22Rv1 (cell line): ENCODE data around the gene C16orf78.

Experiments used
- H3K27ac ChIP-seq: fragments of 450-650 bp; 2 replicates; pipeline ENCODE4 v1.5.1; 2017
- ZFX ChIP-seq: fragments of 450-650 bp; IDR thresholded peaks from 2 replicates; pipeline ENCODE4 v1.6.1; 2017; ENCODE audit warnings: antibody characterized with exemption, borderline replicate concordance
- TF ChIP-seq, protein P1 (sequence below): fragments of 450-650 bp; IDR thresholded peaks from 2 replicates; pipeline ENCODE4 v1.5.1; 2017; ENCODE audit warnings: mild to moderate bottlenecking

Gene C16orf78

DNA sequence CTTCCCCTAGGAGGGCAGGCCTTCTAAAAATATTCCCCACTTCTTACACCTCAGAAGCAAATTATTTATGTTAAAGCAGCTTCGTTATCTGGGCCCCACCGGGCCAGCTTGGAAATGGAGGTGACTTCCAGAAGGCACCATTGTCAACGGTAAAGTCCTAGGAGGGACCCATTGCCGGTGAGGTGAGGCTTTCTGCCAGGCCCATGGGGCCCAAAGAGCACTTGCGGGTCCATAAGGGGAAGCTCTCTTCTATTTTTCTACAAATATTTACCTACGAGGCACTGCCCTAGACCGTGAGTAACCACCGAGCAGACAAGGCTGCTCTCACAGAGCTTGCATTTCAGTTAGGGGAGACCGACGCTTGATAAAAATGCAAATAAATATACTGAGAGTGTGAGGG is 41.5 kb downstream of the C16orf78 start:
- no peak overlapping the region for H3K27ac ChIP-seq
- no peak for TF ChIP-seq ZFX
- TF ChIP-seq, protein P1, sequence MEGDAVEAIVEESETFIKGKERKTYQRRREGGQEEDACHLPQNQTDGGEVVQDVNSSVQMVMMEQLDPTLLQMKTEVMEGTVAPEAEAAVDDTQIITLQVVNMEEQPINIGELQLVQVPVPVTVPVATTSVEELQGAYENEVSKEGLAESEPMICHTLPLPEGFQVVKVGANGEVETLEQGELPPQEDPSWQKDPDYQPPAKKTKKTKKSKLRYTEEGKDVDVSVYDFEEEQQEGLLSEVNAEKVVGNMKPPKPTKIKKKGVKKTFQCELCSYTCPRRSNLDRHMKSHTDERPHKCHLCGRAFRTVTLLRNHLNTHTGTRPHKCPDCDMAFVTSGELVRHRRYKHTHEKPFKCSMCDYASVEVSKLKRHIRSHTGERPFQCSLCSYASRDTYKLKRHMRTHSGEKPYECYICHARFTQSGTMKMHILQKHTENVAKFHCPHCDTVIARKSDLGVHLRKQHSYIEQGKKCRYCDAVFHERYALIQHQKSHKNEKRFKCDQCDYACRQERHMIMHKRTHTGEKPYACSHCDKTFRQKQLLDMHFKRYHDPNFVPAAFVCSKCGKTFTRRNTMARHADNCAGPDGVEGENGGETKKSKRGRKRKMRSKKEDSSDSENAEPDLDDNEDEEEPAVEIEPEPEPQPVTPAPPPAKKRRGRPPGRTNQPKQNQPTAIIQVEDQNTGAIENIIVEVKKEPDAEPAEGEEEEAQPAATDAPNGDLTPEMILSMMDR = no peak

DNA sequence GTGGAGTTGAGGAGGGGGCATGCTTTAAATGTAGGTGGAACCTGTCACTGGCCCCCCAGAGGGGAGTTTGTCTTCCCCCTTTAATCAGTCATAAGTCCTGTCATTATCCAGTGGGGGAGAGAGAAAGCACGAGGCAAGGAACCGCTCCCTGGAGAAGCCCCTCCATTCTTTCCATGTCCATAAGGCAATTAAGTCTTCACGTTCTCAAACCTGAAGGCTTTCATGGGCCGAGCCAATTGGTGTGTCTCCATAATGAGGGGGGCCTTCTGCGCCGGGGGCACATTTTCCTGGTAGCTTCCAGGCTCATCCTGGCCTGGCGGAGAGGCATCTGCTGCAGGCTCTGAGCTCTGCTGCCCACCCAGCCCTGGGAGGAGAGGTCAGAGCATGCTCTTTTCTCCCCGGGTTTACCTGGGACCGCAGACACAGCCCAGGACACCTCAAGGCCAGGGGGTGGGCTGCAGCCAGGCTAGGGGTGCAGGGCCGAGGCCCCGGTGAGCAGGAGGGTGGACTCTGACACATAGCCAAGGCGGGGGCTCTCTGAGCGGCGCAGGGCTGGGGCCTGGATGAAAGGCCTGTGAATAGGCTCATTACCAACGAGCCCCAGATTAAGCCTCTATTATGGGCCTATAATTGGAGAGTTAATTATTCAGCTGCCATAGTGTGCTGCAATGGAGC is 42.5 kb downstream of the C16orf78 start:
- no peak overlapping the region for H3K27ac ChIP-seq
- no peak for TF ChIP-seq ZFX
- TF ChIP-seq, protein P1 = no peak

DNA sequence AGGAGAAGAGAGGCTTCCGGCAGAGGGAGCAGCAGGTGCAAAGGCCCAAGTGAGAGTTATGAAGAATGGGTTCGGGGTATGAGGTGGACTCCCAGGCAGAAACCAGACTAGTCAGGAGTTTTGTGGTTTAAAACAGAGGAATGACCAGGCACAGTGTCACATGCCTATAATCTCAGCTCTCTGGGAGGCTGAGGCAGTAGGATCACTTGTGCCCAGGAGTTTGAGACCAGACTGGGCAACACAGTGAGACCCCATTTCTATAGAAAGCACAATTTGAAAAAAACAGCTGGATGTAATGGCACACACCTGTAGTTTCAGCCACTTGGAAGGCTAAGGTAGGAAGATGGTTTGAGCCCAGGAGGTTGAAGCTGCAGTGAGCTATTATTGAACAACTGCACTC is 43.8 kb downstream of the C16orf78 start:
- TF ChIP-seq, protein P1 = no peak
- TF ChIP-seq ZFX = no peak
- H3K27ac ChIP-seq = no peak overlapping the region

DNA sequence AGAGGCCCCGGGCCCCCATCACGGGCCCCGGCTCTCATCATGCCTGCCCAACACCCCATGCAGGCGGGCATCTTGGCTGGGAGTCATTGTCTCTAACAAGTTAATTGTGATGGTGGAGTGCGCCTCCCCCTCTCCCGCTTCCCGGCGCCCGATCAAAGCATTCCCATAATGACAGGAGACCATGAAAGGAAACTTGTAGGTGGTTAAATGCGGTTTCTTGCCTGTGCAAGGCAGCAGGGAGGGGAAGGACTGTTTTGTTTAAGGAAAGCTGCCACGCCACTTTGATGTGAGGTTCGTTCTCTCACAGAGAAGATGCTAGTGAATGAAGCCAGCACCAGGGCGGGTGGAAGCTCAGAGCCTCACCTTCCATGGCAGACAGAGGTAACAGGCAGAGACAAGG is 45.4 kb downstream of the C16orf78 start:
- TF ChIP-seq, protein P1 = no peak
- no peak for TF ChIP-seq ZFX
- no peak overlapping the region for H3K27ac ChIP-seq

DNA sequence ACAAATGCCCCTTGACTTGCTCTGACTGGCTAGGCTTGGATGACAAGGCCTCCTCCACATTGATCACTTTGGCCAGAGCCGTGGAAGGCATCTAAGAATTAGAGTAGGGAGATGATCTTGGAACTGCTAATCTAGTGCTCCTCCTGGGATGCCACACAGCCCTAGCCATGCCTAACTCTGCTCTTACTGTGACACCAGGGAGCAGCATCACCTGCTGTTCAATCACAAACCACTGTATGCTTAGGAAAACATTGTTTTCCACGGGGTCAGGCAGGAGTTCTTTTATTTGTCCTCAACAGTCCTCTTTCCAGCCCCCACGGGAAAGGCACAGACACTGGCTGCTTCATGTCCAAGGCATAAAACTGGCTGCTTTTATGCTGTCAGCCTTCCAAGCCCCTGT is 46.3 kb downstream of the C16orf78 start:
- TF ChIP-seq, protein P1 = no peak
- TF ChIP-seq ZFX = no peak
- H3K27ac ChIP-seq = no peak overlapping the region

DNA sequence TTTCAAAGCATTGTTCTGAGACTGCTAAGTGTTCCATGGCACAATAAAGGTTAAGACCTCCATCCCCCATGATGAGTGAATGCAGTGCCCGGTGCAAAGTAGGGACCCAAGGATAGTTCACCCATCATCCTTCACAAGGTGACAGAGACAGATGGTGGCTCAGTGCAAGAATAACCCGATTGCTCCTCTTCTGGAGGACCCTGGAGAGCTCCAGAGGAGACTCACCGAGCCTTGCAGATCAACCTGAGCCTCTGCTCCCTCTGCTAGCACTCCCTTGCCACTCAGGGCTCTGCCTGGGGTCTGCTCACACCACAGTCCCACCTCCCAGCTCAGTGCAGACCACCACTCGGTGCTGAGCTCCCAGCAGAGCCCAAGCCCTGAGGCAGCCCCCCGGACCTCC is 49.3 kb downstream of the C16orf78 start:
- TF ChIP-seq, protein P1 = no peak
- TF ChIP-seq ZFX = no peak
- no peak overlapping the region for H3K27ac ChIP-seq

DNA sequence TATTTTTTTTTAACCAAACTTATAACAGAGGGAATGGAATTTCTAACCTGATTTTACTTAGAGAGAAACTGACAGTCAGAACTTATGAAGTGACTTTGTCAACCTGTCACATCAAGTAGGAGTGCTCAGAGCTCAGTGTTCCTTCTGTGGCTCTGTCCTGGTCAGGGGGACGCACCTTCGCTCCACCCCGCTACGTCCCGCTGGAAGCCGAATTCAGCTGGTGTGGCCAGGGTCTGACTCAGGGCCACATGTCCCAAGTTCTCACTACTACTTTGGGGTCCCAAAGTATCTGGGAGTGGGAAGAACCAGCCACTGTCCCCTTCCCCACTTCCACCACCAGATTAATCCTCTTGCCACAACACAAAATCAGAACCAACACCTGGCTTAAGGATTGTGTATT is 51.4 kb downstream of the C16orf78 start:
- no peak overlapping the region for H3K27ac ChIP-seq
- no peak for TF ChIP-seq ZFX
- TF ChIP-seq, protein P1 = no peak
